Stimulated activated CD8-positive, alpha-beta memory T cell treated with anti-CD3 and anti-CD28 coated beads, Interleukin-15, amount 100 ng/mL, for 48 hours (primary cell): Measurements from ENCODE around the gene STK24.
"Not testable (repeated sequence)": the region's sequence is repeated elsewhere in the genome, so short reads cannot be mapped to it uniquely, and the experiment has no call there.

Source experiments
- DNase-seq, 2 donors: peaks; one replicate each; pipeline ENCODE4 v3.0.0-alpha.2; 2020; ENCODE audit warnings: low read depth in 2 of 2

The STK24 gene

DNA sequence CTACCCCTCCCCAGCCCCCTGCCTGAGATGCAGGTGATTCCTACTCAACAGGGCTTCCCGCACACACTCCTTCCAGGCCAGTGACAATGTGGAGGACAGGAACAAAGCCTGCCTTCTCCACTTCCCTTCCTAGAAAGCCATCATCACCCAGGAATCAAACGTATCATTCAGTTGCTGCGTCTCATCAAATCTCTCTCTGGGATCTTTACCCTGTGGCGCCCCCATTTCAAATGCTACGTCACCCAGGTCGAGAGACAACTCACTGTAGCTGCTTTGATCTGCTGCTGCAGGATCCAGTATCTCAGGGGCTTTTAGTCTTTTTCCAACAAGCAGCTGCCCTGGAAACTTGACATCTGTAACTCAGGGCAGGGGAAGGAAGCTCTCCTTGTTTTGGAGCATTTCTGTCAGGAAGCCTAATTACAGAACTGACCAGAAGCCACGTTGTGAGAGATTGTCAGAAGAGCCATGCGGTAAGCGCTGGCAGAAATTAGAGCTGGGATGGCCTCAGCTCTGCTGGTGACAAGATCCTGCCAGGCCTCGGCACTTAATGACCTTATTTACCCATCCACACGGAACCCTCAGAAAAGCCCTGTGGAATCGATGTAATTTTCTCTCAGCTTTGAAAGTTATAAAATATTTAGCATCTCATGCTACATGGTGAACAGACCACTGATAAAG lies 140.5 kb downstream of the STK24 start:
- DNase-seq = no peak

DNA sequence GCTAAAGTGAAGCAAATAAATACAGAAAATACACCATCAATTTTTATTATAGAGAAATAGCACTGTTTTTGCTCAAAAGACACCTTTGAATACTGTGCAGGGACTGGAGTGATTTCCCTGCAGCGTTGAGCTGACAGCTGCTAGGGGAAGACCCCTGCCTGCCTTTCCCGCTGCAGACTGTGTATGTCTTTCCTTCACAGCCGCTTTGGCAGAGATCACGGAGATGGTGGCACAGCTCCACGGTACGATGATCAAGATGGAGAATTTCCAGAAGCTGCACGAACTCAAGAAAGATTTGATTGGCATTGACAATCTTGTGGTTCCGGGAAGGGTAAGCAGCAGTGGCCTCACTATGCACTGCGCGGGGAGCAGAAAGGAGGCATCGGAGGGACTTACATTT lies 141.5 kb downstream of the STK24 start:
- DNase-seq = no peak

DNA sequence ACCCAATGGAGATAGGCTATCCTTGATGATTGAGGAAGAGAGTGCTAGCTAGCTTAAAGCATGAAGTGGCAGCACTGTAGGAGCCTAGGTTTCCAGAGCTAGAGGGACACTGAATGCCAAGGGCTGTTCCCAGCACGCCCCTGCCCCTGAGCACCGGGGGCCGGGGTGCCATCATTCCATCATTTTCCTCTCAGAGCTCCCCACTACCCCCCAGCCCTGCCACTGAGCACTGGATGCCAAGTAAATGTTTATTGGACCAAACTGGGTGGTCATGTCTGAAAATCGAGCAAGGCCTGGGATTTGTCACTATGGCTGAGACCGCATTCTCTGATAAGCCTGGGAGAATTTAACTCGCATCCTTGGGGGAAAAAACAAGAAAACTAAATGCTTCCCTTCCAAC lies 142.8 kb downstream of the STK24 start:
- DNase-seq = no peak

DNA sequence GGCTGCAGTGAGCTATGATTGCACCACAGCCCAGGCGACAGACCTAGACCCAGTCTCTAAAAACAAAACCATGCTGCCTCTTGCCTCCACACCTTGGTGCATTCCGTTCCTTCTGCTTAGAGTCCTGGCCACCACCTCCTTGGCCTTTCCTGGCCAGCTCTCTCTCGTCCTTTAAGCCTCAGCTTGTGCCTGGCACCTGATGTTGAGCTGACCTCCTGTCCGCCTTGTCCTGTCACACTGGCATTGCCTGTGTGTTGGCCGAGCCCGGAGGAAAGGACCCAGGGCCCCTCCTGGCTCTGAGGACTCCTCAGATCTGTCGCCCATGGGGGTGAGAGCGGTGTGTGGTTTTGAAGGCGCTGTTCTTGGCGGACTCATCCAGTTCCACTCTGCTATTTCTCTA lies 143.3 kb downstream of the STK24 start:
- no peak for DNase-seq

DNA sequence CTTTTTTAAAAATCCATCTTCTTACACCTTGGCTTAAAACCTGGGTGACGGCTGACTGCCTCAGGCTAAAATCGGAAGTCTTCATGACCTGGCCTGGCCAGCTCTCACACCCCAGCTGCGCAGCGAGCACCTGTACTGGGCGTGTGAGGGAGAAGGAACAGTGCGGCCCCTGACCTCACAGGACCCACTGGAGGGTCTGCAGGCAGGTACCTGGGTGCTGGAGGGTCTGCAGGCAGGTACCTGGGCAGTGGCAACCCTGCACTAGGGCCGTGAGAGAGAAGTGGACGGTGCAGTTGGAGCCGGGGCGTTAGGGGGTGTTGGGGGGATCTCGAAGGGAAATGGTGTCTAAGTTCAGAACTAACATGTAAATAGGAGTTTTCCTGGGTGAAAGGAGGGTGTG lies 144.3 kb downstream of the STK24 start:
- DNase-seq = no peak

DNA sequence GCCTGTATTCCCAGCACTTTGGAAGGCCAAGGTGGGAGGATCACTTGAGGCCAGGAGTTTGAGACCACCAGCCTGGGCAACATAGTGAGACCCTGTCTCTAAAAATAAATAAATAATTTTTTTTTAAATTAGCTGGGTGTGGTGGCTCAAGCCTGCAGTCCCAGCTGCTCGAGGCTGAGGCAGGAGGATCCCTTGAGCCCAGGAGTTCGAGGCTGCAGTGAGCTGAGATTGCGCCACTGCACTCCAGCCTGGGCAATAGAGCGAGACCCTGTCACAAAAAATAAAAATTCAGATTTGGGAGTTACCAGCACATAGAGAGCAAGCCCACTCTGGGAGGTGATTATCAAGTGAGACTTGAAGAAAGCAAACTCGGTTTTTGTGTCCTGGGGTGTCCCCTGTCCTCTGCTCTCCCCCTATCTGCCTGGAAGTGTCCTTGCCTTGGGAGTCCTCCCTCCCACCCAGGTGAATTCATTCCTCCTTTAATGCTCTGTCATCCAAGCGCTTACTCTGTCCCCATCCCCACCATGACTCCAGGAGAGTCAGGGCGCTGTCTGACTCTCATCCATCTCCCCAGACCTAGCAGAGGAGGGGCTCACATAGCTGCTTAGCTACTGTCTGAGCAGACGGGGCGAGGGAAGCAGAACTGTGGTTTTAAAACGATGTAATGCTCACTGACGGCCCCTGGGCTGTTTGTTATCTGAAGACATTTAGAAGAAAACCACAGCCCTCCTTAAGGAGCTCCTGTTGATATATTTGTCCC lies 146.8 kb downstream of the STK24 start:
- DNase-seq = no peak

DNA sequence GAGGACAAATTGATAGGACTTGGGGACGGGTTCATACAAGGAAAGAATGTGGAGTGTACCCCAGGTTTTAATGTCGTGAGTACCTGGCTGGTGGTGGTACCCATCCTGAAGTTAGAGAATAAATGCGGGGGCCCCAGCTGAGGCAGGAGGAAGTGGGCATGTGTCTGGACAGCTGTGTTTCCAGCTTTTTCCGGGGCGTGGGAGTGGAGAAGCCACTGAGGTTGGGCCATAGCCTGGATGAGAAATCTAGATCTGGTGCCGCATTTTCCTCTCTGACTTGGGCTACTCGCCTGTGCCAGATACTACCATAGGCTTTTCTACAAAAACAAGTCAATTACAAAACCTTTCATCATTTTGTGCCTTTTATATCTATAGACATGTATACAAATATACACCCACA lies 147.4 kb downstream of the STK24 start:
- no peak for DNase-seq

DNA sequence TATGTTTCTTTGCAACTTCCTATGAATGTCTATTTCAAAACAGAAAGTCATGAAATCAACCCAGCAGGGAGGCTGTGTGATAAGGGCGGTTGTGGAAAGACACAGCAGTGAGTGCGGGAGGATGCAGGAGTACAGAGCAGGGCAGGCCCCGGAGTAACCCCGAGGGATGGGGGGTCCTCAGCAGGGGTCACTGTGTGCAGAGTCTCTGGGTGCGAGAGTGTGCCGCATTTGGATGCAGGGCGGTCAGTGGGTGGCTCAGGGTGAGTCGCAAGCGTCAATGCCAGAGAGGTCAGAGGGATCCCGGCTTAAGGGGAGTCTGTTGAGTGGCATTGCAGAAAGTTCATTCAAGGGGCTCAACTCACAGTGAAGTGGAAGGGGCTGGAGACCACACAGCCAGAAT lies 147.8 kb downstream of the STK24 start:
- DNase-seq = no peak

DNA sequence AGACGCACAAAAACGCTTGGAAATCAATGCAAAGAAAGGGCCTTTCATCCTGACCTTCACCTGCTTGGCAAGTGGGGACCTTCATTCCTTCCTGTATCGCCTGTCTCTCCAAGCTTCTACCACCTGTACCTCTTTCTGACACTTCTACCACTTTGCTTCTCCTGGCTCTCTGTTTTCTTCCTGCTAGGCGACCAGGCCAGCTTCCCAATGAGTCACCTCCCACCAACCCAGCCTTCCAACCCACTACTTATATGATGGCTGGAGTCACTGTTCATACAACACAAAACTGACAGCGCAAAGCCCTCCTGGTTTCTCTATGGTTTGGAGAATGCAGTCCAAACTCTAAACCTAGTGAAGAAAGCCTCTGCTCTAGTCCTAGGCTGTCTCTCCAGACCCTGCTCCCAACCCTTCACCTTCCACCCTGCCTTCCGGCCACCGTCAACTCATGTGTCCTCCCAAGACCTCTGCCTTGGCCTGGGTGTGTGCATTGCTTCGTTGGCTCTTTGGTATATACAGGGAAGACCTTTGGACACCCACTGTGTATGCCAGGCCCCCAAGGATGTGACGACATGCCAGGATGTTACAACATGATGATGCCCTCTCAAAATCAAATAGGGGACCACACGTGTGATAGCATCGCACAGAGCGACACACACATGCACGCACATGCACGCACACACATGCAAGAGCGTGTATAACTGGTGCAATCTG lies 148.5 kb downstream of the STK24 start:
- DNase-seq = no peak

DNA sequence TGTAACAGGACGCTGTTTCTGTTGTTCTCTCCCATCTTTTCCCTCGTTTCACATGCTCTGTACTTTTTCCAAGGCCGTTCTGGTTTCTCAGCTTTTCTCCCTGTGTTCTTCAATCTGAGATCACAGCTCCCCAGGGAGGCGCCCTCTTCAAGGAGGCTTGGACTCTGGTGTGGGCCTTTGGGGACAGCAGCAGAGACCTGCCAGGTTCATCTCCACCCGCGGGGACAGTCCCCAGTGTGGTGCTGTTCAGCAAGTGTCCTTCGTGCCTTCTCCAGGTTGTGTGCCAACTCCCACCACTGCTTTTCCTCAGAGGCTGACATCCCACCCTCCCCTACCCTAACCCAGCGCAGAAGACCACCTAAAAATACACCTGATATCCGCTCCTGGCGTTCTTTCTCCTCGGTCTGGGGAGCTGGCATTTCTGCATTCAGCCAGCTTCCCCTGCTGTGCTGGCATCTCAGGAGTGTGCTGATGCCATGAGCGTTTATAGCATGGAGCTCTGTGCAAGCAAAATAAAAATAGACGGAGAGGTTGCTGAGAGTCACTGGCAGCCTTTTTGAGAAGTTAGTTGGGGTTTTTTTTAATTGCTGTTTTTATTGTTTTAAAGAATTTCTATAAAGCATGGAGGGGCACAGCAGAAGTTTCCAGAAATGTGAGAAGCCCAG lies 149.4 kb downstream of the STK24 start:
- DNase-seq = no peak

DNA sequence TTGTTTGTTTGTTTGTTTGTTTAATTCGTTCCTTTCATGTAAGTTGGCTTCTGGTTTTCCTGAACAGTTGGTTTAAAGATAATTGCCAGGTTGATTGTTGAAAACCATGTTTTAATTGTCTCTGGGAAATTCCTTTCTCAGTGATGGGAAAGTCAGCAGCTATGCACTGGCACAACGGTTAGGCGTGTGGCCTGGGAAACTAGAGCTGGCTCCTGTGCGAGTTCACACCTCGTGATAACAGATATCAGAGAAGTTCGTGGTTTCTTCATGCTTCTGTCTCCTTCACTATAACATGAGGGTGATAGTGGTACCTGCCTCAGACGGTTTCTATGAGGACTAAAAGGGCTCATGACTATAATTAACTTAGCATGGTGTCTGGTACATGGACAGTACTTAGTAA lies 153.5 kb downstream of the STK24 start:
- no peak for DNase-seq

DNA sequence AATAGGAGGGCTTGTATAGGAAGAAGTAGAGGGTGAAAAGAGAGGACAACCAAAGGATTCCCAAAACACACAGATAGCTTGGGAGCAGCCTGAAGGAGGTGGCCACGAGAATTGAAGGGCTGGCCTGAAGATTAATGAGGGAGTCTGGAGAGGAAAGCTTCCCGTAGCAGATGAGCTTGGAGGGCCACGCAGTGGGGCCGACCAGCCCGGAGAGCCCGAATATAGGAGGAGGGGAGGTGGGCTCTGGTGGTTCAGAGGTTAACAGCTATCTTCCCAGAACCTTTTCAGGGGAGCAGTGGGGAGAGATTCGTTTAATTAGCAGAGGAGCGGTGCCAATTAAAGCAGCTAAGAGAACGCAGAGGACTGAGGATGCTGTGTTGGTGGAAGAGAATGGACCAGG lies 154.9 kb downstream of the STK24 start:
- DNase-seq = no peak

DNA sequence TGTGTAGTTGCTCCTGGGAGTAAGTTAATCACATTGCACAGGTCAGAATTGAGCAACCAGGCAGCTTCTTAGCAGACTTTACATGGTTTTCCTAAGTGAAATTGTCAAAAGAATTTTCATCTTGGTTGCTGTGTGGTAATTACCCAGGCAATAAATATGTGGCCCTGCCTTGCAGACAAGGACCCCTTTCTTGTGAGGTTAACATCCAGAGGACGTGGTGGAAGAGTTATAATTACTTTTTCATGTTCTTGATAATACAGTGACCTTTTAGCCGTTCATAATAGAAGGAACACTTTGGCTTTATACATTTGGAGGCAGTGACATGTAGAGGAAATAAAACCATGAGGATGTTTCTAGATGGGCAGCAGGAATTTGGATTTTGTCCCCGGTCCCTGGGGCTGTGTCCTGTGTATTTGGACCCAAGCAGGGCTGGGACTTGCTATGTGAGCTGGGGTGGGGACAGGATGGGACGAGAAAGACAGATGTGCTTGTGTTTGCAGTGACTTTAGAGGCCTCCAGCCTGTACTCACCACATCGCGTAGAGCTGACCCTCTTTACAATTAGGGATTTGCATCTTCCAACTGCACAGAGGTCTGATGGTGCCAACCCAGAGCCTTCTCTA lies 156.2 kb downstream of the STK24 start:
- DNase-seq = no peak

DNA sequence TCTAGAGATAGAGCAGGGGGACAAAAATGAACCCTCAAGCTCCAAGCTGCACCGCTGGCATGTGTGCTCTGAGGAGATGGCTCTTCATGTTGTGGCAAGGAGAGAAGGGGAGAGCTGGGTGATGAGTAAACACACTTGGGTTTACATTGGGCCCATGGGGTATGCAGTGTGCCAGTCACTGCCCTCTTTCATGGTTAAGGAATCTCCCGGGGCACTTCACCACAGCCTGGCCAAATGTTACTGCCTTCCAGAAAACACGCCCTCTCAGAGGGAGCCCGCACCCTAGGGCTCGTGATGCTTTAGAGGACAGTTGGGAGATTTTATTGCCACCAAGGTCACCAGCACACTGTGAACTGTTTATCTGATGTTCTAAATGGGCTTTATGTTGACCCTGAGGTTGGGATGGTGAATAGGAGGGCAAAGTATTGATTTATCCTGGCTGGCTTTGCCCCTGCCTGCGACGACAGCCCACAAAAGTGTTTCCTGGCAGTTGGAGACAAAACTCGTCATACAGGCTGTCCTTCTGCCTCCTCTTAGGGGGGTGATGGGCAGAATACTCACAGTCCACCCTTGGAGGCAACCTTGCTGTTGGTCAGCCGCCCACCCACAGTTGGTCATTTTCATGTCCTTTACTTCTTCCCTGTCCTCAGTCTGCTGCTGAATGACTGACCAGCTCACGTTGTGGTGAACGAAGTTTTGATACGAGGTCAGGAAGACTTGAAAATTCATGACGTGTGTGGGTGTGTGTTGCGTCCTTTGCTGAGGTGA lies 156.9 kb downstream of the STK24 start:
- no peak for DNase-seq

DNA sequence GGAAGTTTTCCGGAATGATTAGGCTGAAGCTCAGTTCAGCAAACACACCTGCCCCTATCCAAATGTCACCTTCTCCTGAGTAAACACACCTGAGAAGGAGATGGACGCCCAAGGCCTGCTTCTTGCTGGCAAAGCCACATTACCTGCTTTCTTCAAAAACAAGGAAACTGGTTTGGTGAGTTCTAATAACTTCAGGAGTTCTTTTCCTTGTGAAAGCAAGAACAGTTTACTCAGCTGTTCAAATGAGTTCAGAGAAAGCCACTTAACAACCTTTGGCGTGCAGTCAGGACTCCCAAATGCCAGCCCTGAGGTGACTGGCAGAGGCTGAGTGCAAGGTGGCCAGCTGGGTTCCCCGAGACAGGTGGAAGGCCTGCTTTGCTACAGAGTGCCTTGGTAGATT lies 160.5 kb downstream of the STK24 start:
- no peak for DNase-seq

DNA sequence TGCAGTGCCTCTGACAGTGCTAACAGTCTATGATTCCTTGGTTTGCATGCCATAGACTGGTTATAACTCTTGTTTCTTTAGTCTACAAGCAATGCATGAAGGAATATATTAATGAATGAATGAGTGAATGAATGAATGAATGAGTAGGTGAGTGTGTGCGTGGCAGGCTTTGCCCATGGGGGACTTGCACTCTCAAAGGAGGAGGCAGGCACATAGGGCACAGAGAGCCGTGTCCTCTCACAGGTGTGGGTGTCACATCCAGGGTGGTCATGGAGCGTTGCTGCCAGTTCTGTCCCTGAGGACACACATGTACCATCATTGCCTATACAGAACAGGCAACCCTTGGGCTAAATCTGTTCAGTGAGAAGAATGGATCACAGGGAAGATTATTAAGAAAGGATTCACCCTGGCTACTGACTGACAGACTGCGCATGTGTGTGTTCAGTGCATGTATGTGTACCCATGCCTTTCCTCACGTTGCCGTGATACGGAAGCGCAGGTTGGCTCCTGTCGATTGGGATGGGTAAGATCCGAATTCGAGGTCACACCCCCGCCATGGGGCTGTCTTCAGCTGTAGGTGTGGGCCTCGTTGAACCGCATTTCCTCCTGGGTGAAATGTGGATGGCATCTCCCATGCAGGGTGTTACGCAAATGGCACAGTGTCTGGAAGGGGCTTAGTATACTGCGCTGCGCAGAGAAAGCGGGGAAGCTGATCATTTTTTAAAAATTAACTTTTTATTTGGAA lies 161.4 kb downstream of the STK24 start:
- DNase-seq = no peak

DNA sequence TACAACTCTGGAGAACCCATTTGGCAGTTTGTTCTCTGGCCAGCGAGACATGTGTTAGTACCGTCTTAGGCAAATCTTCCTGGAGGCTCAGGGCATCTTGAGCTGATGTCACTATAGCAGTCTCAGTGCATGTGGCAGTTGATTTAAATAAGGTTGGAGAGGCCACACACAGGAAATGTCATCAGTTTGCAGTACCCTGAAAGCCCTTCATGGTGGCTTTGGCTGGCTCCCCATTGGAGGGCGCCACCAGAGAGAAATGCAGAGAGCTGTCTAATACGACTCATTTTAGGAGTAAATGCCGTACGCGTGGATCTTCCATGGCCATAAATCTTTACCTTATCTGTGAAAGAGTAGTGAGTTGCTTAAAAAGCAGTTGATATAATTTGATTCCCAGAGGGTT lies 163.1 kb downstream of the STK24 start:
- no peak for DNase-seq

DNA sequence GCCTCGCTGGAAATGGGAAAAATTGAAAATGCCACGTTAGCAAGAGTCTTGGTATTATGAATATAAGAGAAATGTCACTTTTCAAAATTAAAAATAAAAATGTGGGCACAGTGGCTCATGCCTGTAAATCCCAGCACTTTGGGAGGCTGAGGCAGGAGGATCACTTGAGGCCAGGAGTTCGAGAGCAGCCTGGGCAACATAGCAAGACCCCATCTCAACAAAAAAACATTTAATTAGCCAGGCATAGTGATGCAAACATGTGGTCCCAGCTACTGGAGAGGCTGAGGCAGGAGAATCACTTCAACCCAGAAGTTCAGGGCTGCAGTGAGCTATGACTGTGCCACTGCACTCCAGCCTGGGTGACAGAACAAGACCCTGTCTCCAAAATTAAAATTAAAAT lies 163.6 kb downstream of the STK24 start:
- DNase-seq = not testable (repeated sequence)

DNA sequence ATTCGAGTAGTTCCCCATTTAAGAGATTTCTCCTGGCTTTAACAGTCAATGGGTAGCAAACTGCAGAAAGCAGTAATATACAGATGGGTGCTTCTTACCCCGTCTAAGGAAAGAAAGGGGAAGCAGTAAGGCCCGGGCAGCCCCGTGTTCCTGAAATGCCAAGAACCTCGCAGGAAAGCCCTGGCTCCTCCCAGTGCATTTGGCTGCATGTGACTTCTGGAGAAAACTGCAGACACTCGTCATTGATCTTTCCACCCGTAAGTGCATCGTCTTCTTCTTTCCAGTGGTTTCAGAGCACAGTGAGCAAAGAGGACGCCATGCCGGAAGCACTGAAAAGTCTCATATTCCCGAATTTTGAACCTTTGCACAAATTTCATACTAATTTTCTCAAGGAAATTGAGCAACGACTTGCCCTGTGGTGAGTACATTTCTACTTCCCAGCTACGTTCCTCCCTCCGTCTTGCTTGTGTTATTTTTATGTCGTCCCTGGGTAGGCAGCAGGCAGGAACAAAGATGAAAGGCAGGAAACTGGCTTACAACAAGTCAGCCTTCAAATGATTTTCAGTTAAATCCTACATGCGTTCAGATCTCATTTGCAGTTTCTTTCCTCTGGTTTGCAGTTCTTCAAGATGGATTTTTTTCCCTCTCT lies 165.2 kb downstream of the STK24 start:
- DNase-seq = no peak

DNA sequence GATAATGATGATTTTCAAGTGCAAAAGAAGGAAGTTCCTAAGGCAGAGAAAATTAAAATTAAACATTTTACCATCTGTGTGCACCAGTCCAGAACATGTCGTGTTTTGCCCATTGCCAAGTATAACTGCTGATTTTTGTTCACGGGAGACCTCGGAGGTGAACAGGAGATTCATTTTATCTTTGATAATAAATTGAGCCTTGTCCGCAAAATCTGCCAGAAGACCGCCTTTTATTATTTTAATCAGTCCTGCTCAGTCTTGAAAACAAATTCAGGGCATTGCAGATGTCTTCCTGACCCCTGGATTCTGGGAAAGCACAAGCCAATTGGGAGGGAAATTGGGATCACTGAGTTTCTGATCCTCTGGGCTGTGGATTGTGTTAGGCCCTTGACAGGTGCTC lies 165.9 kb downstream of the STK24 start:
- no peak for DNase-seq
